ENCODE data around the gene EN2. TPM values are rescaled to one million over a fixed set of nuclear protein-coding genes. Genes with fewer than 3 reads are reported as not detected.

The EN2 gene
- polyA plus RNA-seq, 2 of the 4 experiments (the other 2 are of a cell fraction), result 0.53 to 0.54 TPM

DNA sequence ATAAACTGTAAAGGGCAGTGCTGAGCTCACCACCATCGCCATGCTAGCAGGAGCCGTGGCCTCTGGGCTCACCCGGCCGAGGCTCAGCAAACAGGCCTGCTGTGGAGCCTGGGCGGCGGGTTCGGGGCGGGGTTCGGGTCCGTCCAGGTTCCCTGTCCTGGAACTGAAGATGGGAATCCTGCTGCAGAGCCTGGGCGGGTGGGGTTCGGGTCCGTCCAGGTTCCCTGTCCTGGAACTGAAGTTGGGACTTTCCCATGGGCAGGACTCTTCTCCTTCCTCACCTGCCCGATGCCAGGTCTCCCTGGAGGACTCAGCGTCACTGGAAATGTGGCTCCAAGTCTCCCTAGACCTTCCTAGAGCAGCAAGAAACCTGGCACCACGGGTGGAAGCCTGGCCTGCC, 36.6 kb downstream of the EN2 start:
- WGBS (ENCODE audit: missing lambda C conversion rate), result 73% methylated on average over 15 of the region's 16 CpGs
- POLR2A ChIA-PET, result no interaction called here
- H3K4me2 ChIP-seq, result no peak overlapping the region

DNA sequence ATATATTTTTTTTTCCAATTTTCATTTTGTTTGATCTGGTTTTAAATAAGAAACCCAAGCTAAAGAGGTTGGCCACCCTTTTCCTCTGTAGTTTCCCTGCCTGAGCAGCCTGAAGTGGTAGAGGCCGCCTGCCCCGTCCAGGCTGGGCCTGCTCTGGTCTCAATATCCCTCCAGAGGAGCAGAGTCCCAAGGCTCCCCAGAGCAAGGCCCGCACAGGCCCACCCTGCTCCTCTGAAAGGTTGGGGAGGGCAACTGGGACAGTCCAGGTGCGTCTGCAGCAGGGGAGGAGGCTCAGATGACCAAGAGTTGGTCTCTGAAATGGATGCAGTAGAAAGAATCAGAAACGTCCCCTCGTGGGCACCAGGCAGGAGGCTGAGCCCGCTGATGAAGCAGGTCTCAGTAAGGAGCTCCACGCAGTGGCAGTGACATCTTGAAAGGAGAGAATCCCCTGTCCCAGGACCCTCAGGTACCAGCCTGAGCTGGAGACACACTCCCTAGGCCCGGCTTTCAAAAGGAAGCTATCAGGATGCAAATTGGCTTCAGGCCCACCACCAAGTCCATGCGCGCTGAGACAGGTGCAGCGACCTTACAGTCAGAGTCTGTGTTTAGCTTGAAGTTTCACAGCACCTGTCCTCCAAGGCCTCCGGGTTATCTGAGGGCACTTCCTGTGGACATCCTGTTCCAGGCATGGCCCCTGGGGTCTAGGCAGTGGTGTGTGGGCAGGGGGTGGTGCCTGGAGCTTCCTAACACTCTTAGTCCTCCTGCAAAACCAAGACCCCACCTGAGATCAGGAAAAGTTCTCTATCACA, 37.7 kb downstream of the EN2 start:
- Histone ChIP-seq H3K4me1 (no peaks in the 10 kb centered on the region), H3K27ac (no peak overlapping the region), H3K9me3 (no peaks in the 10 kb centered on the region), H3K4me2 (no peak overlapping the region), H3K4me3 (no peak overlapping the region)
- WGBS (ENCODE audit: missing lambda C conversion rate), result 59% methylated on average over 8 of the region's 13 CpGs
- ChIA-PET CTCF (interaction anchor here (0.7 kb wide), 1 partner anchor 37 kb away, joined by 3 read pairs; no protein-coding TSS in a partner anchor), POLR2A (interaction anchor here (0.6 kb wide), 1 partner anchor 302 kb away, joined by 4 read pairs; no protein-coding TSS in a partner anchor)
- ATAC-seq (no peak), DNase-seq (ENCODE audit: low read depth in 1 of 2, low spot score in 1 of 2) (no peak), FAIRE-seq (no peak)
- TF ChIP-seq ZFP36 (IDR thresholded peaks at IDR 0.05; ENCODE audit: borderline replicate concordance, partially characterized antibody) (no peak), HDAC2 (IDR thresholded peaks at IDR 0.05) (no peak), ZSCAN20 (CRISPR knock-in tag; IDR thresholded peaks at IDR 0.05) (no peak)

More for the DNA sequence above, 36.6 kb downstream of the EN2 start:
- Histone ChIP-seq H3K9me3 (no peaks in the 10 kb centered on the region), H3K4me3 (no peak overlapping the region), H3K27ac (no peak overlapping the region), H3K4me1 (no peaks in the 10 kb centered on the region)
- DNase-seq (ENCODE audit: low read depth in 1 of 2, low spot score in 1 of 2), result no peak
- TF ChIP-seq POLR2A (IDR thresholded peaks at IDR 0.05; ENCODE audit: low read length) (no peak), NR3C1 (IDR thresholded peaks at IDR 0.05) (no peak), HOXB13 (CRISPR knock-in tag; IDR thresholded peaks at IDR 0.05; ENCODE audit: low read depth) (no peak), FOSL2 (IDR thresholded peaks at IDR 0.05) (no peak), FOSL2 (CRISPR knock-in tag; IDR thresholded peaks at IDR 0.05) (no peak), RFX5 (IDR thresholded peaks at IDR 0.05) (no peak), MAFK (IDR thresholded peaks at IDR 0.05; ENCODE audit: partially characterized antibody) (no peak)
- TF ChIP-seq, protein P1, sequence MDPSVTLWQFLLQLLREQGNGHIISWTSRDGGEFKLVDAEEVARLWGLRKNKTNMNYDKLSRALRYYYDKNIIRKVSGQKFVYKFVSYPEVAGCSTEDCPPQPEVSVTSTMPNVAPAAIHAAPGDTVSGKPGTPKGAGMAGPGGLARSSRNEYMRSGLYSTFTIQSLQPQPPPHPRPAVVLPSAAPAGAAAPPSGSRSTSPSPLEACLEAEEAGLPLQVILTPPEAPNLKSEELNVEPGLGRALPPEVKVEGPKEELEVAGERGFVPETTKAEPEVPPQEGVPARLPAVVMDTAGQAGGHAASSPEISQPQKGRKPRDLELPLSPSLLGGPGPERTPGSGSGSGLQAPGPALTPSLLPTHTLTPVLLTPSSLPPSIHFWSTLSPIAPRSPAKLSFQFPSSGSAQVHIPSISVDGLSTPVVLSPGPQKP (IDR thresholded peaks at IDR 0.05; ENCODE audit: low read depth, low read length), result no peak
- no peak for FAIRE-seq
- ATAC-seq, result no peak
- CTCF ChIA-PET, result no interaction called here

DNA sequence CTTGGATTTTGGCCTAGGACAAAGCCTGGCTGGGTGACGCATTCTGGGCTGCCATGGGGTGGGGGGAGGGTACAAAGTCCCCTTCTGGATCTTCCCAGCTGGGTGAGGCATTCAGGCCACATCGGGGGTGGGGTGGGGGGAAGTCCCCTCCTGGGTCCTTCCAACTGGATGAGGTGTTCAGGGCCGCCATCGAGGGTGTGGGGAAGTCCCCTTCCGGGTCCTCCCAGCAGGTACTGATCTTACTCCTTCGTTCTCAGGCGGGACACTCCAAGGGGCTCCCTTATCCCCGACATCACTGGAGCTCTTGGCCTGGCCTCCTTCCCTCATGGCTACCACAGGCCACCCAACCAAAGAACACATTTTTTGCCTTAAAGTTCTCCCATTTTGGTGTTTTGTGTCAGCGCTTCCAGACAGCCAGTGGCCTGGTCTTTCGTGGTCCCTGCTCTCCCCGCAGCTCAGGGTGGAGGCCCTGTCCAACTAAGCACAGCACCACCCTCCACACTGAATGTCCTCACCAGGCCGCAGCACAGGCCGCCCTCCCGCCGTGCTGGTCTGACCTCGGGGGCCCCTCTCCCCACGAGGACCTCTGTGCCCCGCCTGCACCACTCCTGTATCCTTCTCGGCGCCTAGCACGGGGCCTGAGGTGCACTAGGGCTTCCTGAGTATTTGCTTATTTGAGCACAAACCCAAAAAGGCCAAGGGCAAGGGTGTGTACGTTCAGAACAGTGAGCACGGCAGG, 38.5 kb downstream of the EN2 start:
- ATAC-seq (no peak), DNase-seq (ENCODE audit: low read depth in 1 of 2, low spot score in 1 of 2) (no peak), FAIRE-seq (no peak)
- Histone ChIP-seq H3K4me3 (no peak overlapping the region), H3K4me1 (no peaks in the 10 kb centered on the region), H3K9me3 (no peaks in the 10 kb centered on the region), H3K27ac (no peak overlapping the region), H3K4me2 (no peak overlapping the region)
- TF ChIP-seq, protein P2, sequence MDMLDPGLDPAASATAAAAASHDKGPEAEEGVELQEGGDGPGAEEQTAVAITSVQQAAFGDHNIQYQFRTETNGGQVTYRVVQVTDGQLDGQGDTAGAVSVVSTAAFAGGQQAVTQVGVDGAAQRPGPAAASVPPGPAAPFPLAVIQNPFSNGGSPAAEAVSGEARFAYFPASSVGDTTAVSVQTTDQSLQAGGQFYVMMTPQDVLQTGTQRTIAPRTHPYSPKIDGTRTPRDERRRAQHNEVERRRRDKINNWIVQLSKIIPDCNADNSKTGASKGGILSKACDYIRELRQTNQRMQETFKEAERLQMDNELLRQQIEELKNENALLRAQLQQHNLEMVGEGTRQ (IDR thresholded peaks at IDR 0.05), result no peak
- TF ChIP-seq RNF2 (IDR thresholded peaks at IDR 0.05; ENCODE audit: borderline replicate concordance, low read depth), result no peak
- TF ChIP-seq HOXB5 (CRISPR knock-in tag; IDR thresholded peaks at IDR 0.05), result no peak
- no peak for TF ChIP-seq CHD2 (IDR thresholded peaks at IDR 0.05; ENCODE audit: low read length, partially characterized antibody)
- no peak for TF ChIP-seq HEYL (CRISPR knock-in tag; IDR thresholded peaks at IDR 0.05)
- TF ChIP-seq, protein P3, sequence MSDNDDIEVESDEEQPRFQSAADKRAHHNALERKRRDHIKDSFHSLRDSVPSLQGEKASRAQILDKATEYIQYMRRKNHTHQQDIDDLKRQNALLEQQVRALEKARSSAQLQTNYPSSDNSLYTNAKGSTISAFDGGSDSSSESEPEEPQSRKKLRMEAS (IDR thresholded peaks at IDR 0.05), result no peak
- TF ChIP-seq CEBPB (IDR thresholded peaks at IDR 0.05), result no peak
- TF ChIP-seq, protein P4, sequence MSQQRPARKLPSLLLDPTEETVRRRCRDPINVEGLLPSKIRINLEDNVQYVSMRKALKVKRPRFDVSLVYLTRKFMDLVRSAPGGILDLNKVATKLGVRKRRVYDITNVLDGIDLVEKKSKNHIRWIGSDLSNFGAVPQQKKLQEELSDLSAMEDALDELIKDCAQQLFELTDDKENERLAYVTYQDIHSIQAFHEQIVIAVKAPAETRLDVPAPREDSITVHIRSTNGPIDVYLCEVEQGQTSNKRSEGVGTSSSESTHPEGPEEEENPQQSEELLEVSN (IDR thresholded peaks at IDR 0.05; ENCODE audit: borderline replicate concordance, low read depth), result no peak
- CTCF ChIA-PET, result interaction anchor here (0.7 kb wide), 1 partner anchor 36 kb away, joined by 3 read pairs; no protein-coding TSS in a partner anchor
- POLR2A ChIA-PET, result no interaction called here
- 74% methylated on average over 21 of the region's 23 CpGs for WGBS (ENCODE audit: missing lambda C conversion rate)
